Activated T-cell treated with anti-CD3 and anti-CD28 coated beads, Interleukin-2, amount 50 U/mL, for 48 hours (primary cell): ENCODE data around the gene GYS1.
"Not testable (repeated sequence)": the region's sequence is repeated elsewhere in the genome, so short reads cannot be mapped to it uniquely, and the experiment has no call there.

ENCODE experiments used
- DNase-seq, 2 experiments: peaks; one replicate each; pipeline ENCODE4 v3.0.0-alpha.2; 2020

GYS1 gene

DNA sequence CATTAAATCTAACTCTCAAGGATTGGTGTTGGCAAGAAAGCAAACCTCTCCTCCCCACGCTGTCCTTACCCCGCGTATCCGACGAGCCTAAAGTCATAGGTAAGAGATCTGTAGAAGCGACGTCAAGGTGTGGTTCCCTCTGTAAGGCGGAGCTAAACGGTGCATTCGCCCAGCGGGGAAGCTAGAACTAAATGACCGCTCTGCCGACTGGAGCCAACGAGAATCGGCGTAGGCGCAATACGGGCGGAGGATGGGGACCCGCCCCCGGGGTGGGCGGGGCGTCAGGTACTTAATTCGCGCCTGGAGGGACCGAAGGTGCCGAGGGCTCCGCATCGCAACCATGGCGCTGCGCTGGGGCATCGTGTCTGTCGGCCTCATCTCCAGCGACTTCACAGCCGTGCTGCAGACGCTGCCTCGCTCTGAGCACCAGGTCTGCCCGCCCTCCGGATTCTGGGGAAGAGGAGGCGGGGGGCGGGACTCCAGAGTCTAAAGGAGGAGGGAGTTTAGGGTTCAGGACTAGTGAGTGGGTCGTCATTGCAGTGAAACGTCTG is 59.7 kb downstream of the GYS1 start, which contains the start of gene DHDH:
Gene DHDH (plus strand): TSS at position 318 of the 551 bp plus-strand sequence. CDS start 23 bp downstream, at position 341.
- DNase-seq: peak; percentile 85 to 87

DNA sequence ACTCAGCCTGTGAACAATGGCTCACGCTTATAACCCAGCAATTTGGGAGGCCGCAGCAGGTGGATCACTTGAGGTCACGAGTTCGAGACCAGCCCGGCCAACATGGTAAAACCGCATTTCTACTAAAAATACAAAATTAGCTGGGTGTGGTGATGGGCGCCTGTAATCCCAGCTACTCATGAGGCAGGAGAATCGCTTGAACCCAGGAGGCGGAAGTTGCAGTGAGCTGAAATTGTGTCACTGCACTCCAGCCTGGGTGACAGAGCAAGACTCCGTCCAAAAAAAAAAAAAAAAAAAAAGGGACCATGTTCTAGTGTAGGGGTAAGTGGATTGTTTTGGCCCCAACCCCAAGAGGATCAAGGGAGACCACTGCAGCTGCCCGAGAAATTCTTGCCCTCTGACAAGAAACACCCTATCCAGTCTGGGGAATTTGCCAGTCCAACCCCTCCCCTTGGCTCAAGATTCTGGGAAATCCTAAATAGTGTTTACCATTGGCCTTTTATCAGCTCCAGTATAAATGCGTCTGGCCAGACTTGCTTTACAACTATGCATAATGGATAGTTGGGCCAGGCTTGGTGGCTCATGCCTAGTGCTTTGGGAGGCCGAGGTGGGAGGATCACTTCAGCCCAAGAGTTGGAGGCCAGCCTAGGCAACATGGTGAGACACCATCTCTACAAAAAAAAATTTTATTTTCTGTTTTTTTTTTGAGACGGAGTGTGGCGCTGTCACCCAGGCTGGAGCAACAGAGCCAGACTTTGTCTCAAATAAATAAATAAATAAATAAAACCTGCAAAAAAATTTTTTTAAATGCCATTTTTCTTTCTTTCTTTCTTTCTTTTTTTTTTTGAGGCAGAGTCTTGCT is 64.7 kb downstream of the GYS1 start:
- no peak for DNase-seq

DNA sequence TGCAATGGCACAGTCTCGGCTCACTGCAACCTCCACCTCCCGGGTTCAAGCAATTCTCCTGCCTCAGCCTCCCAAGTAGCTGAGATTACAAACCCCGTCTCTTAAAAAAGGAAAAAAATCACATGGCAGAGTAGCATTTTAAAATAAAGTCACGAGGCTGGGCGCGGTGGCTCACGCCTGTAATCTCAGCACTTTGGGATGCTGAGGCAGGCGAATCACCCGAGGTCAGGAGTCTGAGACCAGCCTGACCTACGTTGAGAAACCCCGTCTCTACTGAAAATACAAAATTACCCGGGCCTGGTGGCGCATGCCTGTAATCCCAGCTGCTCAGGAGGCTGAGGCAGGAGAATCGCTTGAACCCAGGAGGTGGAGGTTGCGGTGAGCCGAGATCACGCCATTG is 65.4 kb downstream of the GYS1 start:
- not testable (repeated sequence) for DNase-seq

DNA sequence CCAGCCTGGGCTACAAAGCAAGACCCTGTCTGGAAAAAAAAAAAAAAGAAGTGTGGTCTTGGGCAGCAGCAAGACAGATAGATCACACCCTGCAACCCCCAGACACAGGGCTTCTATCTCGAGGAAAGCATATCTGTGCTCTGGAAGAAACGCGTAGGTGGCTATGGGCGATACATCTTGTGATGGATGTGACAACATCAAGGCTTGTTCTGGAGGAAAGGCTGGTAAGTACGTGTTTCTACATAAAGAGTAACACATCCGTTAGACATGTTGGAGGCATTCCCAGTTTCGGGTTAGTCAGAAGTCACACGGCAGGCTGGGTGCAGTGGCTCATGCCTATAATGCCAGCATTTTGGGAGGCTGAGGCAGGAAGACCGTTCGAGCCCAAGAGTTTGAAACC is 66.2 kb downstream of the GYS1 start:
- peak; percentile 36 to 44 for DNase-seq

DNA sequence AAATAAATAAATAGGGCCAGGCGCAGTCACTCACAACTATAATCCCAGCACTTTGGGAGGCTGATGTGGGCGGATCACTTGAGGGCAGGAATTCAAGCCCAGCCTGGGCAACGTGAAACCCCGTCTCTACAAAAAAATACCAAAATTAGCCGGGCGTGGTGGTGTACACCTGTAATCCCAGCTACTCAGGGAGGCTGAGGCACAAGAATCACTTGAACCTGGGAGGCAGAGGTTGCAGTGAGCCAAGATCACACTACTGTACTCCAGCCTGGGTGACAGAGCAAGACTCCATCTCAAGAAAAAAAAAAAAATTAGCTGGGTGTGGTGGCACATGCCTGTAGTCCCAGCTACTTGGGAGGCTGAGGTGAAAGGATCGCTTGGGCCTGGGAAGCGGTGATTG is 67.2 kb downstream of the GYS1 start:
- DNase-seq: not testable (repeated sequence)

DNA sequence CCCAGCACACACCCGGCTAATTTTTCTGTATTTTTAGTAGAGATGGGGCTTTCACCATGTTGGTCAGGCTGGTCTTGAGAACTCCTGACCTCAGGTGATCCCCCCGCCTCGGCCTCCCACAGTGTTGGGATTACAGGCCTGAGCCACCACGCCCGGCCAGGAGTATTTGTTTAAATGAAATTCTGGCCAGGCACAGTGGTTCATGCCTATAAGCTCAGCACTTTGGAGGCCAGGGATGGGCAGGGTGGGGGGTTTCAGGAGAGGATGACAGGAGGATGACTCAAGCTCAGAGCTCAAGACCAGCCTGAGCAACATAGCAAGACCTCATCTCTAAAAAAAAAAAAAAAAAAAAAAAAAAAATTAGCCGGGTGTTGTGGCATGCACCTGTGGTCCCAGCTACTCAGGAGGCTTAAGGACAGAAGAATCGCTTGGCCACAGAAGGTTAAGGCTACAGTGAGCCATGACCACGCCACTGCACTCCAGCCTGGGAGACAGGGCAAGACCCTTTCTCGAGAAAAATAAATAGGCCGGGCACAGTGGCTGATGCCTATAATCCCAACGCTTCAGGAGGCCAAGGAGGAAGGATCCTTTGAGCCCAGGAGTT is 67.8 kb downstream of the GYS1 start:
- no peak for DNase-seq

DNA sequence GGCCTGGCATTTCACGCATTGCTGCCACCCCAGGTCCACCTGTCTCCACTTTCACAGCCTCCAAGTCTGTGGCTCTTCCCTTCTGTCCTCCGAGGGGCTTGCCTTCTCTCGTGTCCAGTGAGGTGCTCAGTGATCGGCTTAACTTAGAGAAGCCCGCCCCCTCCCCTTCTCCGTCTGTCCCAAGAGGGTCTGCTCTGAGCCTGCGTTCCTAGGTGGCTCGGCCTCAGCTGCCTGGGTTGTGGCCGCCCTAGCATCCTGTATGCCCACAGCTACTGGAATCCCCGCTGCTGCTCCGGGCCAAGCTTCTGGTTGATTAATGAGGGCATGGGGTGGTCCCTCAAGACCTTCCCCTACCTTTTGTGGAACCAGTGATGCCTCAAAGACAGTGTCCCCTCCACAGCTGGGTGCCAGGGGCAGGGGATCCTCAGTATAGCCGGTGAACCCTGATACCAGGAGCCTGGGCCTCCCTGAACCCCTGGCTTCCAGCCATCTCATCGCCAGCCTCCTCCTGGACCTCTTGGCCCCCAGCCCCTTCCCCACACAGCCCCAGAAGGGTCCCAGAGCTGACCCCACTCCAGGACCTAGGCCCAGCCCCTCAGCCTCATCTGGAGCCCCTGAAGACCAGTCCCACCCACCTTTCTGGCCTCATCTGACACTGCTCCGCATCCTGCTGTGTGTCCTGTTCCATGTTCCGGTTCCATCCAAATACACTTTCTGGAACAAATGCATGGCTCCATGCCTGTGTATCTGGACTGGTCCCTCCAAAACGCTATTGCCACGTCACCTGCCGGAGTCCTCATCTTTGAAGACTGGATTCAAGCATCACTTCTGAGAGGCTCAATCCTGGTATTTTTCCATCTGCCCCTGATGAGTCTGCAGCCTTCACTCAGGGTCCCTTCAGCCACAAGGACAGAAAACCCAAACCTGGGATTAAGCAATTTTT is 70.3 kb downstream of the GYS1 start:
- DNase-seq: no peak

DNA sequence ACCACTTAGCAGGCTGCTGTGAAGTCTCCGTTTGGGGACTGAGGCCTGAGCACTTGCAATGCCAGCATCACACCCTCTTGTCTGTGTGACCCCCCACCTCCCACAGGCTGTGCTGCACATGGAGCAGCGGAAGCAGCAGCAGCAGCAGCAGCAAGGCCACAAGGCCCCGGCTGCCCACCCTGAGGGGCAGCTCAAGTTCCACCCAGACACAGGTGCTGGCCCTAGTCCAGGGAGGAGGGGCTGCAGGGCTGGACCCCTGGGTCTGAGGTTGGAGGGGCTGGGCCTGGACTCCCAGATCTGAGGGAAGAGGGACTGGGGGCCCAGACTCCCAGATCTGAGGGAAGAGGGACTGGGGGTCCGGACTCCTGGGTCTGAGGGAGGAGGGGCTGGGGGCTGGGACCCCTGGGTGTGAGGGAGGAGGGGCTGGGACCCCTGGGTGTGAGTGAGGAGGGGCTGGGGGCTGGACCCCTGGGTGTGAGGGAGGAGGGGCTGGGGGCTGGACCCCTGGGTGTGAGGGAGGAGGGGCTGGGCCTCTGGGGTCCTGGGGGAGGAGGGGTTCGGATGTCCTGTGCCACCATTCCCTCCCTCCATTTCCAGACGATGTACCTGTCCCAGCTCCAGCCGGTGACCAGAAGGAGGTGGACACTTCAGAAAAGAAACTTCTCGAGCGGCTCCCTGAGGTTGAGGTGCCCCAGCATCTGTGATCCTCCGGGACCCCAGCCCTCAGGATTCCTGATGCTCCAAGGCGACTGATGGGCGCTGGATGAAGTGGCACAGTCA is 71.2 kb downstream of the GYS1 start:
- no peak for DNase-seq

DNA sequence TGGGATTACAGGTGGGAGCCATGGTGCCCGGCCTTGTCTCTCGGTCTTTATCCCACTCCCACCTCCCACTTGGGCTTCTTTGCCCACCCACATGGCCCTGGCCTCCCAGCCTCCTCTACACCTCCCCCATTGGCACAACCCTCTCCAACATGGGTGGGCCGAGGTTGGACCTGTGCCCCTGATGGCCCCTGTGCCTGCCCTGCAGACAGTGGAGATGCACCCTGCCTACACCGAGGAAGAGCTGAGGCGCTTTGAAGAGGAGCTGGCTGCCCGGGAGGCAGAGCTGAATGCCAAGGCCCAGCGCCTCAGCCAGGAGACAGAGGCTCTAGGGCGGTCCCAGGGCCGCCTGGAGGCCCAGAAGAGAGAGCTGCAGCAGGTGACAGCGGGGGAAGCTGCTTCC is 72.2 kb downstream of the GYS1 start:
- DNase-seq: no peak

DNA sequence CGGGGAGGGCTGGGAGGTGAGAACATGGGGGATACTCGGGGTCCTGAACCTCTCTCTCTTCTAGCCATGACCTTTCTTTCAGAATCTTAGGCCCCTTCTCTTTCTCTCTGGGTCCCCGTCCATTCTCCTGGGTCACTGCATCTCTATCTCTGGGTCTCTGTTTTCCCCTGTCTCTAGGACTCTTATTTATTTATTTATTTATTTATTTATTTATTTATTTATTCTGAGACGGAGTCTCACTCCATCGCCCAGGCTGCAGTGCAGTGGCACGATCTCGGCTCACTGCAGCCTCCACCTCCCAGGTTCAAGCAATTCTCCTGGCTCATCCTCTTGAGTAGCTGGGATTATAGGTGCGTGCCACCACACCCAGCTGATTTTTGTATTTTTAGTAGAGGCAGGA is 73.8 kb downstream of the GYS1 start:
- not testable (repeated sequence) for DNase-seq

DNA sequence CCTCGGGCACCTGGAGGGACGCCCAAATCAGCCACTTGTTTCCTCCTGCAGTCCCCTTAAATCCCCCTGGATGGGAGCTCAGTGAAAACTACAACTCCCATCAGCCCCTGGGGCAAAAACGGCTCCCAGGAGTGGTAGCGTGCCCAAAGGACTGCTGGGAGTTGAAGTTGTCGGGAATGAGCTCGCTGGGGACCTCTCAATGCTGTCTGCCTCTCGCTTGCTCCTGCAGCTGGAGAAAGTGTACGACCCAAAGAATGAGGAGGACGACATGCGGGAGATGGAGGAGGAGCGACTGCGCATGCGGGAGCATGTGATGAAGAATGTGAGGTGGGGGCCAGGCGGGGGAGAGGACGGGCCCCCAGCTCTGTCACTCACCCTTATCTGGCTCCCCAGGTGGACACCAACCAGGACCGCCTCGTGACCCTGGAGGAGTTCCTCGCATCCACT is 74.3 kb downstream of the GYS1 start:
- DNase-seq: no peak
